SK-N-SH (cell line): ENCODE measurements around the gene PMVK. TPM values are rescaled to one million over a fixed set of nuclear protein-coding genes. Genes with fewer than 3 reads are reported as not detected.

Experiments used
- CTCF ChIA-PET: fragments of 300-600, 350-600 bp; formaldehyde crosslinking; extraction: SDS; loops from one replicate; lab custom pipeline; 2021; lab: Yijun Ruan, JAX
- POLR2A ChIA-PET: fragments of 350-600 bp; sonication (Branson Sonifier 250); formaldehyde crosslinking; extraction: SDS; loops from one replicate; lab custom pipeline; 2020; ENCODE audit warnings: antibody characterized with exemption, inconsistent platforms; lab: Yijun Ruan, JAX
- DNase-seq: peaks from one replicate; pipeline ENCODE4 v3.0.0; 2012
- H2AFZ ChIP-seq: fragments of 200-600 bp; sonication (generic); 2 replicates; pipeline ENCODE4 v1.8.1; 2016; ENCODE audit warnings: antibody characterized with exemption, mild to moderate bottlenecking, low read depth
- H3F3A ChIP-seq: fragments of 200-600 bp; sonication (generic); replicated peaks from 2 replicates; pipeline ENCODE3; 2016; ENCODE audit warnings: antibody characterized with exemption, mild to moderate bottlenecking; ENCODE audit not compliant: insufficient read depth
- H3K27ac ChIP-seq, 2 experiments: fragments of 200-500 bp in 1 of 2; fragments of 200-600 bp in 1 of 2; sonication (Bioruptor generic) in 1 of 2; sonication (generic), shearing (Covaris generic) in 1 of 2; 2 replicates each; pipeline versions ENCODE4 v1.5.1 to v1.6.1; 2014 to 2016; ENCODE audit warnings: low read depth in 2 of 2, inconsistent platforms in 1 of 2, low read length in 1 of 2, mild to moderate bottlenecking in 1 of 2, mixed read lengths in 1 of 2
- H3K27me3 ChIP-seq: fragments of 200-600 bp; sonication (generic), shearing (Covaris generic); 2 replicates; pipeline ENCODE4 v1.6.1; 2016; ENCODE audit warnings: mixed run types; ENCODE audit not compliant: insufficient read depth
- H3K36me3 ChIP-seq, 2 experiments: fragments of 200-500 bp in 1 of 2; fragments of 200-600 bp in 1 of 2; sonication (Bioruptor generic) in 1 of 2; sonication (generic) in 1 of 2; replicated peaks in 1 of 2; 2 replicates each; pipeline versions ENCODE3 to v1.5.1; 2014 to 2016; ENCODE audit warnings: low read length in 1 of 2, mild to moderate bottlenecking in 1 of 2; ENCODE audit not compliant: insufficient read depth in 2 of 2, control insufficient read depth in 1 of 2
- H3K4me1 ChIP-seq, 2 experiments: fragments of 200-500 bp in 1 of 2; fragments of 200-600 bp in 1 of 2; sonication (Bioruptor generic) in 1 of 2; sonication (generic), shearing (Covaris generic) in 1 of 2; 2 replicates each; pipeline versions ENCODE4 v1.5.1 to v1.6.1; 2014 to 2016; ENCODE audit warnings: low read depth in 1 of 2, low read length in 1 of 2, mixed run types in 1 of 2; ENCODE audit not compliant: insufficient read depth in 2 of 2, control insufficient read depth in 1 of 2
- H3K4me2 ChIP-seq: fragments of 200-600 bp; sonication (generic), shearing (Covaris generic); 2 replicates; pipeline ENCODE4 v1.6.1; 2017; ENCODE audit warnings: mixed run types
- H3K4me3 ChIP-seq, 2 experiments: fragments of 200-500 bp in 1 of 2; fragments of 200-600 bp in 1 of 2; sonication (Bioruptor generic) in 1 of 2; sonication (generic), shearing (Covaris generic) in 1 of 2; 2 replicates each; pipeline versions ENCODE4 v1.5.1 to v1.8.1; 2014 to 2016; ENCODE audit warnings: low read depth in 2 of 2, inconsistent platforms in 1 of 2, low read length in 1 of 2, mild to moderate bottlenecking in 1 of 2, mixed read lengths in 1 of 2, moderate library complexity in 1 of 2
- H3K79me2 ChIP-seq: fragments of 200-600 bp; sonication (generic); 2 replicates; pipeline ENCODE4 v1.8.1; 2017; ENCODE audit warnings: mild to moderate bottlenecking; ENCODE audit not compliant: insufficient read depth
- H3K9ac ChIP-seq: fragments of 200-600 bp; sonication (generic); 2 replicates; pipeline ENCODE4 v1.6.1; 2017; ENCODE audit warnings: mixed run types
- H3K9me2 ChIP-seq: fragments of 200-600 bp; sonication (generic); 2 replicates; pipeline ENCODE4 v1.6.1; 2017; ENCODE audit warnings: mixed run types
- H3K9me3 ChIP-seq: fragments of 200-600 bp; sonication (generic); 2 replicates; pipeline ENCODE4 v1.6.1; 2017; ENCODE audit warnings: mixed run types, mild to moderate bottlenecking, moderate library complexity
- H4K20me1 ChIP-seq: fragments of 200-600 bp; sonication (generic); 2 replicates; pipeline ENCODE4 v1.6.1; 2017; ENCODE audit warnings: mild to moderate bottlenecking, mixed run types; ENCODE audit not compliant: insufficient read depth
- CHD2 ChIP-seq: fragments of 150-350 bp; IDR thresholded peaks from 2 replicates; pipeline ENCODE4 v1.6.1; 2018; ENCODE audit warnings: low read length; ENCODE audit not compliant: partially characterized antibody
- ELF1 ChIP-seq: IDR thresholded peaks from 2 replicates; pipeline ENCODE4 v1.4.0; 2012
- EP300 ChIP-seq, 2 experiments: IDR thresholded peaks; 2 replicates each; pipeline versions ENCODE4 v1.4.0 to v1.6.1; 2012; ENCODE audit warnings: borderline replicate concordance in 1 of 2, low read depth in 1 of 2, low read length in 1 of 2
- EZH2phosphoT487 ChIP-seq: fragments of 200-600 bp; sonication (generic); IDR thresholded peaks from 2 replicates; pipeline ENCODE4 v1.6.1; 2017; ENCODE audit warnings: low read depth, mixed run types, mild to moderate bottlenecking, antibody characterized with exemption, moderate library complexity, borderline replicate concordance
- FOSL2 ChIP-seq: IDR thresholded peaks from 2 replicates; pipeline ENCODE4 v1.4.0; 2012; ENCODE audit warnings: low read depth, mild to moderate bottlenecking, moderate library complexity, borderline replicate concordance
- FOXJ3 ChIP-seq: sonication (generic); formaldehyde crosslinking; IDR thresholded peaks from 2 replicates; pipeline ENCODE4 v1.5.1; 2020; ENCODE audit warnings: mild to moderate bottlenecking, missing genetic modification reagents
- GABPA ChIP-seq: IDR thresholded peaks from 2 replicates; pipeline ENCODE4 v1.4.0; 2012; ENCODE audit warnings: low read depth, mild to moderate bottlenecking
- GATA2 ChIP-seq: sonication (generic); formaldehyde crosslinking; IDR thresholded peaks from 2 replicates; pipeline ENCODE4 v1.5.0; 2020; ENCODE audit warnings: mild to moderate bottlenecking, missing genetic modification reagents
- IRF3 ChIP-seq: fragments of 150-350 bp; IDR thresholded peaks from 2 replicates; pipeline ENCODE4 v1.6.1; 2016; ENCODE audit warnings: mild to moderate bottlenecking, low read depth, low read length
- JUND ChIP-seq: IDR thresholded peaks from 2 replicates; pipeline ENCODE4 v1.4.0; 2012
- MAX ChIP-seq: IDR thresholded peaks from 2 replicates; pipeline ENCODE4 v1.4.0; 2012; ENCODE audit warnings: low read depth
- MEF2A ChIP-seq: IDR thresholded peaks from 2 replicates; pipeline ENCODE4 v1.4.0; 2012; ENCODE audit warnings: low read depth, borderline replicate concordance
- MXI1 ChIP-seq: IDR thresholded peaks from 2 replicates; pipeline ENCODE4 v1.6.1; 2012; ENCODE audit warnings: mild to moderate bottlenecking, low read depth, low read length, improper control_type of control experiment
- NFIC ChIP-seq: IDR thresholded peaks from 2 replicates; pipeline ENCODE4 v1.4.0; 2012; ENCODE audit warnings: borderline replicate concordance
- NRF1 ChIP-seq: IDR thresholded peaks from 2 replicates; pipeline ENCODE4 v1.6.1; 2012; ENCODE audit warnings: low read depth, mild to moderate bottlenecking, low read length
- PBX3 ChIP-seq: IDR thresholded peaks from 2 replicates; pipeline ENCODE4; 2012
- POLR2AphosphoS5 ChIP-seq: IDR thresholded peaks from 2 replicates; pipeline ENCODE4 v1.6.1; 2012; ENCODE audit warnings: low read depth, low read length
- RAD21 ChIP-seq: IDR thresholded peaks from 2 replicates; pipeline ENCODE4 v1.6.1; 2012; ENCODE audit warnings: mild to moderate bottlenecking, low read length
- RCOR1 ChIP-seq: fragments of 150-350 bp; IDR thresholded peaks from 2 replicates; pipeline ENCODE4 v1.6.1; 2017; ENCODE audit warnings: antibody characterized with exemption, low read length
- RXRA ChIP-seq: IDR thresholded peaks from 2 replicates; pipeline ENCODE4 v1.4.0; 2012; ENCODE audit warnings: low read depth, mild to moderate bottlenecking, borderline replicate concordance
- SIN3A ChIP-seq: IDR thresholded peaks from 2 replicates; pipeline ENCODE4 v1.6.1; 2012; ENCODE audit warnings: low read depth, mild to moderate bottlenecking, low read length, moderate library complexity, borderline replicate concordance
- SMC3 ChIP-seq: IDR thresholded peaks from 2 replicates; pipeline ENCODE4 v1.6.1; 2012; ENCODE audit warnings: low read depth, low read length, improper control_type of control experiment
- TAF1 ChIP-seq: IDR thresholded peaks from 2 replicates; pipeline ENCODE4 v1.6.1; 2012; ENCODE audit warnings: low read depth, mild to moderate bottlenecking, low read length, moderate library complexity, borderline replicate concordance
- TCF12 ChIP-seq: IDR thresholded peaks from 2 replicates; pipeline ENCODE4 v1.4.0; 2012
- TEAD4 ChIP-seq: IDR thresholded peaks from 2 replicates; pipeline ENCODE4 v1.4.0; 2012; ENCODE audit warnings: mild to moderate bottlenecking, borderline replicate concordance; ENCODE audit not compliant: insufficient read depth
- USF1 ChIP-seq: IDR thresholded peaks from 2 replicates; pipeline ENCODE4 v1.4.0; 2012; ENCODE audit warnings: low read depth, borderline replicate concordance
- USF2 ChIP-seq: fragments of 150-350 bp; IDR thresholded peaks from 2 replicates; pipeline ENCODE4 v1.6.1; 2017; ENCODE audit warnings: antibody characterized with exemption, low read length, low read depth, borderline replicate concordance
- YY1 ChIP-seq: IDR thresholded peaks from 2 replicates; pipeline ENCODE4 v1.4.0; 2012; ENCODE audit warnings: low read depth, mild to moderate bottlenecking
- ZBTB33 ChIP-seq: IDR thresholded peaks from 2 replicates; pipeline ENCODE4 v1.4.0; 2012; ENCODE audit warnings: low read depth, borderline replicate concordance
- WGBS: methylation state at CpG from one replicate; pipeline ENCODE4 v1.1.6; 2017; ENCODE audit warnings: low lambda C conversion rate; 5-methylcytosine and 5-hydroxymethylcytosine counted together
- polyA plus RNA-seq, 3 experiments: library from polyadenylated mRNA; depleted of rRNA; stranded (reverse); fragments of >200 nt; gene quantifications; 2 replicates each; pipeline ENCODE4 v1.2.3, GENCODE V29; 2012

PMVK gene
- 50.7 and 59.6 TPM in 2 replicates for polyA plus RNA-seq (2012; rRNA removed)
- polyA plus RNA-seq (2012; cell fraction: cytosol; rRNA removed) = 47.2 and 53.7 TPM in 2 replicates
- polyA plus RNA-seq (2012; cell fraction: nucleus; rRNA removed) = 20.1 and 23.1 TPM in 2 replicates

GRCh38 chr1:154936555-154937084, at the start of gene PMVK:
TSS of gene PMVK (minus strand) at chr1:154936719. CDS start at chr1:154936685, 34 bp downstream.
- peaks cover 12% of the 10 kb centered on the region; the same call in 1 of the 2 replicates for H3K79me2 ChIP-seq
- peak within 1 kb of the TSS; percentile 94 for H2AFZ ChIP-seq
- no peaks in the 10 kb centered on the region for H4K20me1 ChIP-seq
- no peaks in the 10 kb centered on the region for H3K27me3 ChIP-seq
- 0% methylated on average over 36 of the region's 45 CpGs for WGBS
- peaks cover 12% of the 10 kb centered on the region for H3F3A ChIP-seq
- H3K4me2 ChIP-seq = peak within 1 kb of the TSS; percentile 94
- peak within 1 kb of the TSS; percentile 63 to 77 for H3K4me3 ChIP-seq
- no peaks in the 10 kb centered on the region for H3K9me2 ChIP-seq
- H3K9me3 ChIP-seq = no peaks in the 10 kb centered on the region
- H3K4me1 ChIP-seq = peaks cover 20 to 28% of the 10 kb centered on the region in 2 experiments; a peak in 3 of 4 replicates
- H3K27ac ChIP-seq = peak within 1 kb of the TSS; percentile 94 to 95
- H3K36me3 ChIP-seq = no peaks in the 10 kb centered on the region
- peak; percentile 97 for DNase-seq
- peak within 1 kb of the TSS; percentile 90 for H3K9ac ChIP-seq
- CTCF ChIA-PET = interaction anchor here (0.8 to 6.6 kb wide), 23 partner anchors 8 to 457 kb away, joined by 3 to 34 read pairs (median 4); partner anchors contain the start of gene ADAM15
- POLR2A ChIA-PET = interaction anchor here (0.6 to 2.1 kb wide), 7 partner anchors 11 to 267 kb away, joined by 3 to 5 read pairs (median 3); partner anchors contain the start of genes PBXIP1 and PYGO2
- TF ChIP-seq JUND (no peak), RXRA (no peak), ELF1 (no peak), EP300 (IDR thresholded peaks at IDR 0.05; ENCODE audit: borderline replicate concordance in 1 of 2, low read depth in 1 of 2, low read length in 1 of 2) (peak in 1 of 2 experiments; percentile 55; a peak in 1 of 4 replicates), RAD21 (no peak), POLR2AphosphoS5 (peak; percentile 66), ZBTB33 (peak; percentile 88; the same call in 1 of the 2 replicates), NRF1 (no peak), TCF12 (no peak), MXI1 (peak; percentile 85), CHD2 (peak; percentile 93), USF2 (no peak), TEAD4 (no peak), EZH2phosphoT487 (no peak), IRF3 (no peak), TAF1 (no peak; the same call in 1 of the 2 replicates), GATA2 (CRISPR knock-in tag) (no peak), SMC3 (no peak; the same call in 1 of the 2 replicates), GABPA (no peak), RCOR1 (no peak), MEF2A (no peak), MAX (peak; percentile 93), NFIC (no peak), FOSL2 (no peak), FOXJ3 (CRISPR knock-in tag) (no peak), USF1 (no peak), PBX3 (peak; percentile 24), SIN3A (peak; percentile 76; the same call in 1 of the 2 replicates), YY1 (no peak; the same call in 1 of the 2 replicates)
